ENCODE measurements around the gene TCP1. TPM values are rescaled to one million over a fixed set of nuclear protein-coding genes. Genes with fewer than 3 reads are reported as not detected.
"Not testable (repeated sequence)": the region's sequence is repeated elsewhere in the genome, so short reads cannot be mapped to it uniquely, and the experiment has no call there.

Gene TCP1
- polyA plus RNA-seq (2013, experiment 1 of 2; ENCODE audit: insufficient read length) = 321 TPM
- polyA plus RNA-seq (2013, experiment 2 of 2; ENCODE audit: insufficient read length) = 225 TPM

DNA sequence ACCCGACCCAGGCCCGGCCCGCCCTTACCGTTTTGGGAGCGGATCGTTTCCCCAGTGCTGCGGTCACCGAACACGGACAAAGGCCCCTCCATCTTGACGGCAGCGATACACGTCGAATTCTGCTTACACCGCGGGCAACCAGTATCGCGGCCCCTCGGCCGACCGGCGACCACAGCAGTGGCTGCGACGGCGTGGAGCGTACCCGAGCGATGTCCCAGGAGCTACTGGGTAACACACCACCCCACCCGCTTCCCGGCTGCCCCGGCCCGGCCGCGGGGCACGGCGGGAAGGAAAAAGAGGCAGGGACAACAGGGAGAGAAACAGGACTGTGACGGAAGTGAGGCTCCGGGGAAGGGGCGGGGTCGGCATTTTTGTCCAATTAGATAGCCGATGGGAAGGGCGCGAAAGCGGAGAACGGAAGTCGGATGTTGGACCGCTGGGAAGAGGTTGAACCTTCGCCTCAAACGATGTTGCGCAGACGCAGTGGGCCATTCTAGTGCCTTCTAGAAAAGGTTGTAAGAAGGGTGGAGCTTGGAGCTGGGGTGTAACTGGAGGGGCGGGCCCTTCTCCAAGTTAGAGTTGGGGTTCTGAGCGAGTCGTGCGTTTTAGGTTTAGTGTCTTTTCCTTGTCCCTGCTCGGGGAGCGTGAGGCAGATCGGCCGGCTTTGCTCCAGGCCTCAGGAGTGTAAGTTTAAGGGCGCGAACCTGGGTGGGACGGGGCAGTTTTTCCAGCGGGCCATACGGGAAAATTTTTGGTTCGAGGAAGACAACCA lies at the start of gene TCP1:
Gene TCP1, minus strand, starts transcription at position 226 of the 772 bp plus-strand sequence. Its CDS starts 134 bp downstream, at position 92.
- DNase-seq = peak; percentile 100

DNA sequence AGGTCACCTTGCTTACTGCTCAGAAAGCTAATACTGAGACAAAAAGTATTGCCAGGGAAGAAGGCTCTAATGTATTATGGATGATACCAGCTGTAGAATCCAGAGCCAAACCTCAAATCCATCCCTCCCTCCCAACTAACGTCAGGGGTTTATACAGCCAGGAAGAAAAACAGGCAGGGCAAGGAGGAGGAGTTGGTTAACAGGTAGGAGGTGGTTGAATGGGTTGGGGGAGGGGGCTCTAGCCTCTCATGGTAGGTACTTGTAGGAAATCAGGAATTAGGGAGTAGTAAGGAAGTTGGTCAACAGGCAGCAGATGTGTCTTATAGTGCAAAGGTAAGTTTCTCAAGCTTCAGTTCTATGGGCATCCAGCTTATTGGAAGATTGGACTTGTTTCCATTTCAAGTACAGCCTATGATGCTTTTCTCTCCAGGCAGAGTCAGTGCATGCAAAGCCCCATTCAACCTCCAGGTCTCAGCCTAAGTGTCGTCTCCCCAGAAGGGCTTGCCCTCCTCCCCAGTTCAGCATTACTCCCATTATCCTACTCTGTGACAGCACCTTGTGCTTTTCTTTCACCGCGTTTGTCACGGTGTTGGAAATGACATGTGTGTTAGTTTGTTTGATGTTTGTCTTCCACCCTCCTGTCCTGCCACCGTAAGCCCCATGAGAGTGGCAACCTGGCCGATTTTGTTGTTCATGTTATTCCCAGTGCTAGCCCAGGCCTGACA lies 48.8 kb upstream of the TCP1 start:
- DNase-seq = no peak

DNA sequence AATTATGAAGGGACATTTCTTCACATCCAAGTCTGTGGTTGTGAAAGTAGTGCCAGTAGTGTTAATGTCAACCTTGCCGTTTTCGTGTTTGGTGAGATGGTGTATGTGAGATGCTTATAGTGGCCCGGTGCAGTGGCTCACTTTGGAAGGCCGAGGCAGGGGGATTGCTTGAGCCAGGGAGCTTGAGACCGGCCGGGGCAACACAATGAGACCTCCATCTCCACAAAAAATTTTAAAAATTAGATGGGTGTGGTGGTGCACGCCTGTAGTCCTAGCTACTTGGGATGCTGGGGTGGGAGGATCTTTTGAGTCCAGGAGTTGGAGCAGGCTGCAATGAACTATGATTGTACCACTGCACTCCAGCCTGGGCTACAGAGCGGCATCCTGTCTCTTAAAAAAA lies 48.1 kb upstream of the TCP1 start:
- no peak for DNase-seq

DNA sequence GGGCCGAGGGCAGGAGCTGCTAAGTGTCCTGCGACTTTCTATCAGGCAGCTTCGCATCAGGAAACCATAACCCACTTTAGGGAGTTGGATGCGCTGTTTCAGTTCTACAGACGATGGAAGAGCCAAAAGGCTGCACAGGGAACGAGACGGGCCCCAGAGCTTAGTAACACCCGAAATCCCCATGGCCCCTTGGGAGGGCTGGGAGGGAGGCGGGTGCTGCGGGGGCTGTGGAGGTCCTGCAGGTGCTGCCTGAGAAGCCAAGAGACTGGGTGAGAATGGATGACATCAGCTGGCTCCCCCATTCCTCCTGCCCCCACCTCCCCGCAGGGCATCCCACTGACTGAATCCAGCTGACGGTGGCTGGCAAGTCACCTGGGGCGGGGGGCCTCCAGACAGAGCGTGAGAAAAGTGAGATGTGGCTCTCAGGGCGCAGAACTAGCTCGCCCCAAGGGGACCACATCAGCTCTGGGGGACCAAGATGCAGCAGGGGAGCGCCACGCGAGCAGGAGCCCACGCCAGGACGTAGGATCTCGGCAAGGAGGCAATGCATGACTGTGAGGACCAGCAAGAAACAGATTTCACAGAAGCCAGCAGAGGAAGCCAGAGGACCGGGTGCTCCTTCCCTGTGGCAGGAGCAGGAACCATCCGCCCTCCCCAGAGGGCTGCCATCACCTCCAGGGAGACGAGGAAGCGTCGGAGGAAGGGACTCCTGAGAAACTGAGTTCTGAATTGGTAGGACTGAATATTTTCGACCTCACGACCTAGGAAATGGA lies 47.5 kb upstream of the TCP1 start:
- no peak for DNase-seq

DNA sequence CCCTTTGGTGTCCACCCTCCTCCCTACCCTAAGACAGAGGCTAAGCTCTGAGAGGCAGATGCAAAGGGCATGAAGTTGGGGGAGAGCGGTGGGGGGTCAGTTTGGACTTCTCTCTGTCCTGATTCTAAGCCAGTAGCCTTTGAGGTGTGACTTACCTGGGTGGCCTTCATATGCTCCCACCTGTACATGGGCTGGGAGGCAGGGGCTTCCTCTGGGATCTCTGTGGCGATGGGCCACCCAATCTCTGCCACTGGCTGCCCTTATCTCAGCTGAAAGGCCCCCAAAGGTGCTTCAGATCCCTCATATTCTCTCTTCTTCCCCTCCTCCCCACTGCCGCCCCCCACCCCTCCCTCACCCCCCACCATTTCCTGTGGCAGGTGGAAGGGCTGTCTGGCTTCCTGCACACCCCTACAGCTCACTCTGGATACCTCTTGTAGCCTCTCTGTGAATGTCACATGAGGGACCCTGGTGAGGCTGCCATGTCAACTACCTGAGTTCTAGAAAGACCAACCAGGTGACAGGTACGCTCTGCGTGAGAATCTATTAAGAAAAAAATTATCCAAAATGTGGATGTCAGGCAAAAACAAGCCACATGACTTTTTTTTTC lies 44.7 kb upstream of the TCP1 start:
- DNase-seq = no peak

DNA sequence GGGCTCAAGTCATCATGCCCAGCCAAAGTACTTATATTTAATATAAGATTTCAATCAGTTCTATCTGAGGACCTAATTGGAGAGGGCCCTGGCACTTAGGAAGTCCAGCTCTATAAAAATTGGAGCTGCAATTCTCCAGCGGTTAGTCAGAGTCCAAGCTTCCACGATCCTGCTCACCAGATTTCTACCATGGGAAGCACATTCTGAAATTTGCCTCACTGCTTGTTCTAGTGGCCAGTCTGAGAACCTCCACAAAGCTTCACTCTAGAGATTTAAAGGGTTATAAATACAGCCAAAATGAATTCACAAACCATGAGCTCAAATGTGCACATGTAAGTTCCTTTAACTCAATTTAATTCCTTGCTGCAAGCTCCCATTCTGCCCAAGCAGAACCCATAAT lies 44.2 kb upstream of the TCP1 start:
- DNase-seq = peak; percentile 31

DNA sequence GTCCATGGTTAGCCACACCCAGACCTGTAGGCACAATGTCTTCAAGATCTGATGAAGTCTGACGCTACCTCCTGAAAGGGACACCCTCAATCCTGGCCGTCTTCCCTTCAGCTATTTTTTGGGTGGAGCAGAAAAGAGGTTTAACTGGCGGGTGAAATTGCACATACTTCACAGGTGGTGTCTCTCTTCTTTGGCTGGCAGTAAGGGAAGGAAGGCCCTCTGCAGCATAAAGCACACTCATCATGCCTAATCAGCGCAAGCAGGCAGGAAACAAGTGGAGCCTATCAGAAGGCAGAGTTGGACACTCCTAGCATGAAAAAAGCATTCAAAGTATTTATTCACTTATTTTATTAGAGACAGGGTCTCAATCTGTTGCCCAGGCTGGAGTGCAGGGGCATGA lies 43.5 kb upstream of the TCP1 start:
- no peak for DNase-seq

DNA sequence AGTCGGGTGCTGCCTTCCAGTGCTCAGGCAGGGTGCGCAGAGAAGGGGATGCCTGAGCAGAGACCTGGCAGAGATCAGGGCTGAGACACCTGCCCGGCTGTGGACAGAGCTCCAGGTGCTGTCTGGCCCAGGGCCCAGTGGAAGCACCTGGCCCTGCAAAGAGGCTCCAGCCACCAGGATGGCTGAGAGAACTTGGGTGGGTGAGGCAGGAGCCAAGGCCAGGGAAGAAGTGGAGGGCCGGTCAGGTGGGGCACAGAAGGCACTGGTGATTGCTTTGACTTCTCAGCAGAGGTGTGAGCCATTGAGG lies 41.9 kb upstream of the TCP1 start:
- DNase-seq = no peak

DNA sequence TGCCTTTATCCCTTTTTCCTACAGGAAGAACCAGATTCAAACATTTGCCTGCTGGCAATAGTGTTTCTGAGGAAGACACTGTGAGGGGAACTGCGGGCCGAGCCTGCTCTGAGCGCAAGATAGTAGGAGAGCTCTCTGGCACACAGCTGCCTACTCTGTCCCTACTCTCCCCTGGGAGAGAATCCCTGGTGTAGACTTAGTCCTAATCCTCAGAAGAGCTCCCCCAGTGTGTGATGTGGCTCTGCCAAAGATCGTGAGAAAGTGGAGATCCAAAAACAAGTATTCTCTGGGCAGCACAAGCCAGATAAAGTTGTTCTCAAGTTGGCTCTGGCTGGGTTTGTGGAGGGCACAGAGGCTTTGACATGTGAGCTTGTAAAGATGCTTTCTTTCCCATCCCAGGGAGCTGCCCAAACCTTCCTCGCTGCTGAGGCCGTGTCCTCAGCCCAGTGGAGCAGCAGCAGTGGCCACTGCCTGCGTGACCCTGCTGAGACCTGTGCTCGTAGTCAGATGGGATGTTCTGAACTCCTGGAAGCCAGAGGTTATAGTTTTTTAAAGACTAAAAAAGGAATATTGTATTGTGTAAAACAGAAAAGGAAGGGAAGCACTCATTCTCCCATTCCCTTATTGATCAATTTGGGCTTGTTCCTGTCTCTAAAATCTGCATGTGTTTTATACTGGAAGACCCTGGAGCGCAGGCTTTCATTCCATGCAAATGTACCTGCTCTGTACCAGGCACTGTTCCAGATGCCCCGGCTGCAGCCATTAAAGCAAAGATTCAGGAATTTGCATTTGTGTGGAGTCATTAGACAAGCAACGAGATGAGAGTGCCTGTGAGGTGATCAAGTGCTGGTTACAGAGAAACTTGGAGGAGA lies 41.3 kb upstream of the TCP1 start:
- no peak for DNase-seq

DNA sequence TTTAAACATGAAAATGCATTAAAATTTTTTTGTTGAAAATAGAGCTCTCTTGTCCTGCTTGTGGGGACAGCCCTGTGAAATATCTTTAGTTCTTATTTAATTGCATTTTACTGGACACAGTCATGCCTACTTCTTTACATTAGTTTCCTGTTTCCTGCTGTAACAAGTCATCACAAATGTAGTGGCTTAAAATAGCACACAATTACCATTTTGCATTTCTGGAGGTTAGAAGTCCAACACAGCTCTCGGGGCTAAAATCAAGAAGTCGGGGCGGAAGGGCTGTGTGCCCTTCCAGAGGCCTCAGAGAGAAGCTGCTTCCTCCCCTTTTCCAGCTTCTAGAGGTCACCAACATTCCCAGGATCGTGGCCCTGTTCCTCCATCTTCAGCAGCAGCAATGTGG lies 40.1 kb upstream of the TCP1 start:
- peak; percentile 47 for DNase-seq

DNA sequence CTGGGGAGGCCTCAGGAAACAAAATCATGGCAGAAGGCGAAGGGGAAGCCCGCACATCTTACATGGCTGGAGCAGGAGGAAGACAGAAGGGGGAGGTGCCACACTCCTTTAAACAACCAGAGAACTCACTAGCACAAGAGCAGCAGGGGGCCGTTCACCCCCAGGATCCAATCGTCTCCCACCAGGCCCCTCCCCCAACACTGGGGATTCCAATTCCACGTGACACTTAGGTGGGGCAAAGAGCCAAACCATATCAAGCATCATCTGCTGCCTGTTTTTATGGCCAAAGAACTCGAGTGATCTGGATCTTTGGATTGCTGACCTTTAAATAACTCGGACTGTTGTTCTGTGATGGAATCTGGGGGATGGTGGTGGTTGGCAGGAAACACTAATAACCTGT lies 38.7 kb upstream of the TCP1 start:
- no peak for DNase-seq

DNA sequence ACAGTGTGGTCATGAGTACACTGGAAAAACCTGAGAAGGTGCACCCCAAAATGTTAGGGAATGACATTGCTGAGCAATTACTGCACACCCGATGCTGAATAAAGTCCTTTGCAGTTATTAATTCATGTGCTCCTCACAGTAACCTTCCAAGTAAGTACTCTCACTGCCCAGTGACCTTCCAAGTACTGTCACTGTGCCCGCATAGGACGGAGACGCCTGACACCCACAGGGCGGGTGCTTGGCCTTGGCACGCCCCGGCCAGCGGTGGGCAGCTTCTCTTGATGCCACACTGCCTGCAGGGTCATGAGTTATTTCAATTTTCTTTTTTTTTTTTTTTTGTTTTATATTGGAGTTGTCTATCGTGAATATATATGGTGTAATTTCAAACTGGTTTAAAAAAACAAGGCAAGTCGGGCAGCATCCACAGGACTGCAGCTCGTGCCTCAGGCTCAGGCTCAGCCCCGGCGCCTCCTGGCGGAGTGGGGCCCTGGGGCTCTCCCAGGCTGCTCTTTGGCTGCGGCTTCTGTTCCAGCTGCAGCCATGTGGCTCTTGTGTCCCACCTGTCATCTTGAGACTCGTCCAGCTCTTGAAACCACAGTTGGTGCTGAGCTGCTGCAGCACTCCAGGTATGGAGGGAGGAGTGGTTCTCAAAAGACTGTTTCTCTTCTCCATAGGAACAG lies 37.7 kb upstream of the TCP1 start:
- DNase-seq = no peak

DNA sequence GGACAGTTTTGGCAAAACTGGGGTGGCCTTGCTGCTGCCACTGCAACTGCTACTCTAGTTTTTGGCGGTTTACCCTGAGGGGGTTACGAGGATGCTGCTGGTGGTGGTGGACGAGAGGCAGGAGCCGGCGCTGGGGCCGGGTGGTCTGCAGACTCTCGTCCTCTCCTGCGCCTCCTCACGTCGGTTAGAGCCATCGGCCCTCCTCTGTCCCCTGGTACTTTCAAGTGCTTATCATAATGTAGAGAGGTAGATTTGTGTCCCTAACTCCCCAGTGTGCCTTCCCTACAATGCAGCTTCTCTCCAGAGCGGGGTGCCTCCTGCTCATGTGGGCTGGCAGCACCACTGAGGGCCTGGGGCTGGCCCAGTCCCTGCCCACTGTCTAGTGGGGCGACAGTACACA lies 36.6 kb upstream of the TCP1 start:
- DNase-seq = no peak

DNA sequence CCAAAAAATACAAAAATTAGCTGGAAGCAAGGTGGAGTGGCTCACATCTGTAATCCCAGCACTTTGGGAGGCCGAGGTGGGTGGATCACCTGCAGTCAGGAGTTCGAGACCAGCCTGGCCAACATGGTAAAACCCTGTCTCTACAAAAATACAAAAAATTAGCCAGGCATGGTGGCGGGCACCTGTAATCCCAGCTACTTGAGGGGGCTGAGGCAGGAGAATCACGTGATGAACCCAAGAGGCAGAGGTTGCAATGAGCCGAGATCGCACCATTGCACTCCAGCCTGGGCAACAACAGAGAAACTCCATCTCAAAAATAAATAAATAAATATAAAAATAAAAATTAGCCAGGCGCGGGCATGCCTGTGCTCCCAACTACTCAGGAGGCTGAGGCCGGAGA lies 35.3 kb upstream of the TCP1 start:
- DNase-seq = not testable (repeated sequence)

DNA sequence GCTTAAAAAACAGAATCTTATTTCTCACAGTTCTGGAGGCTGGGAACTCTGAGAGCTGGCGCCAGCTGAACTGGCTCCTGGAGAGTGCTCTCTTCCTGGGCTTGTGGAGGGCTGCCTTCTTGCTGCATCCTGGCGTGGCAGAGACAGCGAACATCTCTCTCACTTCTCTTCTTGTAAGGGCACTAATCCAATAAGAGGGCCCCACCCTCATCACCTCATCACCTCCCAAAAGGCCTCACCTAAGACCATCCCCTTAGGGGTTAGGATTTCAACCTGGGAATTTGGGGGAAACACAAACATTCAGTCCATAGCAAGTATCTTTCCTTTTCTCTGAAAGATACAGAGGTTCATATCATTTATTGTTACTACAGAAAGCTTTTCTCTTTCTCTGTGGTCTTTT lies 34.6 kb upstream of the TCP1 start:
- DNase-seq = no peak

DNA sequence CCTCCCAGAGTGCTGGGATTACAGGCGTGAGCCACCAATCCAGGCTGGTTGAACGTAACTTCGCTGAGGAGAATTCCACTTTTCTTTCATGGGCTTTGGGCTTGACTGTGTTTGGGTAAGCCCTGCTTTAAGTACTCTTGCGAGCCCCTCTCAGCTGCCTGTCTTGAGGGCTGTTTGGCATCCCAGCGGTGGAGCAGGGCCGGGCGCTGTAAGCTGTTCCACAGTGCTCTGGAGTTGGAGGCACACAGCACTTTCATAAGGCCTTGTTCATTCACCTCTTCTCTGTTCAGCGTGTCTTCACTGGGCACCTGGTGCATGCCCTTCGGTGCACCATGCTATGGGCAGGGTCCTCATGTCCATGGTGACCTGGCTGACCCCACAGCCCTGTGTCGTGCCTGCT lies 32.3 kb upstream of the TCP1 start:
- DNase-seq = no peak

DNA sequence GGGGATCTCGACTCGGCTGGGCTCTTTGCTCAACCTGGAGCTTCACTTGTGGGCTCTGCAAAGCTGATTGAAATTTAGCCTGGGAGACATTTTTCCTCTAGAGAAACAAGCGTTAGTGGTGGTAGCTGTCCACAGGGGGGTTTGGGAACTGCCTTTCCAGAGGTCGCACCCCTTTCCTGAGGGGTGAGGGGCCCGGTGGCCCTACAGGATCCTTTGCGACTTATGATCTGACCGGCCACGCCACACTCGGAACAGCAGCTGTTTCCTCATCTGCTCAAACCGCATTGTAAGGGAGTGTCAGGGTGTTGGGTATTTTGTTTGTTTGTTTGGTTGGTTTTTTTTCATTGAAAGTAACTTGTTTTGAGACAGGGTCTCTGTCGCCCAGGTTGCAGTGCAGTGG lies 31.7 kb upstream of the TCP1 start:
- no peak for DNase-seq

DNA sequence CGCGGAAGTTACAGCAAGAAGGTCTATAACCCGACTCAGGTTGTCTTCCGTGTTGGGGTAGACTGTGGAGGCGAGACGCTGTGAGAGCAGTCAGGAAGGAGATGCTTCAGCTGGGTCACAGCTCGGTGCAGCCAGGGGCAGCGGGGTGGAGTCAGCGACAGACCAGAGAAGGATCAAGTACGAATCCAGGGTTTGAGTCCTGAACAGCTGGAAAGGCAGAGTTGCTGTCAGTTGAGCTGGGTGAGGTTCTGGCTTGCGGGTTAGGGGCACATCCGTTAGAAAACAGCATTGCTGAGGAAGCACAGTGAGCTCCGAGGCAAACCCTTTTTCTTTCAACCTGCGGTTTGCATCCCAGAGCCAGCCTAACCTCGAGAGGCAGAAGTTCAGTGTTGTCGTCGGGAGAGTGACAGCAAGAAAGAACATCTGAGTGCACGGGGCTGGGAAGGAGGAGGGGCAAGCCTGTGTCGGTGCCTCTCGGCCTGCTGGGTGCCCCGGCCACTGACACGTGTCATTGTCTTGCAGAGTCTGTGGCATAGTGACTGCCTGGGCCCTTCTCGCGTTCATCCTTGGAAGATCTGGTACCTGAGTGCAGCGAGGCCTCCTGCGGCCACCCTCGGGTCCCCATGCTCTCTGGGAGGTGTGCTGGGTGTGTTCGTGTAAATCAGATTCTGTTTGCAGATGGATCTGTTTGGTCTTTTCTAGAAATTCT lies 30.7 kb upstream of the TCP1 start:
- no peak for DNase-seq

DNA sequence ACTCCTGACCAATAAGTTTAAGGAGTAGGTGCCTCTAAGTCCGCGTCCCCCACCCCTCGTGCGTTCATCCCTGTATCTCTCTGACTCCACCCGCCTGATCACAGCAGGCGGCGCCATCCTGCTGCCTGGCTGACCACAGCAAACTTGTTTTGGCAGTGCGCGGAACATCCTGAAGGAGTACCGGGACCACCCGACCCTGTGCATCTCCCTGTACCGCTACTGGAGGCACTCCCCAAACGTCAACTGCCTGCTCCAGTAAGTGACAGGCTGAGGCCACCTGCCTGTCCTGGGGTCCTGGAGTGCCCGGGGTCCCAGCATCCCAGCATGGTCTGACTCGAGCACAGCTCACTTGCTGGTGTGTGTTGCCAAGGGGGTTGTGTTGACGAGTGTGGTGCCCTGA lies 29.7 kb upstream of the TCP1 start:
- no peak for DNase-seq

DNA sequence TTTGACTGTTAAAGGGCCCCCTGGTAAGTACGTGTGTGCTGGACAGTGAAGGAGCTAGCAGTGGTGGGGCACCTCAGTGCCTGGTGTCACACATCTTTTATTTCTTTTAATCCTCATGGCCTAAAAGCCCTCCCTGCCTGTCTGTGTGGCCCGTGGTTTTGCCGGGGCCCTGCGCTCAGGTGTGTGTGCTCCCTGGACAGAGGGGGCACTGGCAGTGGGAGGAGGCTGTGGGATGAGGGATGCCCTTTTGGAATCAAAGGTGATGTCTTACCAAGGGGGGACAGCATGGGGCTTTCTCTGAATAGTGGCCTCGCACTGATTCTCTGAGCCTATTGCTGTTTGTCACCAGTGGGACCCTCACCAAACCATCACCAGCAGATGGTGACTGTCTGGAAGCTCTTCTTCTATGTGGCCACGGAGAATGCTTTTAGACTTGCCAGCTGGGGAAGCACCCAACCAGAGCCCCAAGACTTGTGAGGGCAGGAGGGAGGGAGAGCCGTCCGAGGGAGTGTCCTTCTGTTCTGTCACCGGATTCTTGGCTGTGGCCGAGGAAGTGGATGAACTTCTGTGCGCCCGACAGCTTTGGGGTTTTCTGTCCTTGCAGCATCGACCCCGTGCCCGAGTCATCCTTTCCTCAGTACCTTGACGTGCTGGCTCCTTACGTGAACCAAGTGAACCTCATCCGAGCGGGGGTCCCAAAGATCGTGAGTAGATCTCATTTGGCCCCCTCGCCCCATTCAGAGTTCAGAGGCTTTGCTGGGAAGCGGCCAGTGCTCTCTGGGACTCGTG lies 28.7 kb upstream of the TCP1 start:
- no peak for DNase-seq

All from fibroblast of skin of back (primary cell).